Endothelial cell of umbilical vein (primary cell): ENCODE measurements around the gene ANGPTL3.

Experiments
- EZH2 ChIP-seq: IDR thresholded peaks from 2 replicates; pipeline ENCODE4 v1.6.1; 2012; ENCODE audit warnings: borderline replicate concordance, low read depth, mild to moderate bottlenecking, moderate library complexity, low read length, inconsistent platforms; ENCODE audit not compliant: severe bottlenecking
- POLR2A ChIP-seq: IDR thresholded peaks from 2 replicates; pipeline ENCODE4 v1.6.1; 2012; ENCODE audit warnings: low read depth, mild to moderate bottlenecking, control low read depth, low read length
- POLR2AphosphoS5 ChIP-seq: IDR thresholded peaks from 2 replicates; pipeline ENCODE4 v1.6.1; 2012; ENCODE audit warnings: low read depth, mild to moderate bottlenecking, control low read depth, low read length, moderate library complexity; ENCODE audit not compliant: insufficient read depth
- TF ChIP-seq, protein P1 (sequence below), 2 donors: IDR thresholded peaks; 1 replicate in 1 of 2; 2 replicates in 1 of 2; pipeline ENCODE4 v1.5.1; 2011; ENCODE audit warnings: low read length in 2 of 2, mild to moderate bottlenecking in 2 of 2, moderate library complexity in 2 of 2, control low read depth in 1 of 2, inconsistent platforms in 1 of 2, low read depth in 1 of 2; ENCODE audit not compliant: insufficient read depth in 1 of 2; ENCODE audit errors: extremely low read depth in 1 of 2

DNA sequence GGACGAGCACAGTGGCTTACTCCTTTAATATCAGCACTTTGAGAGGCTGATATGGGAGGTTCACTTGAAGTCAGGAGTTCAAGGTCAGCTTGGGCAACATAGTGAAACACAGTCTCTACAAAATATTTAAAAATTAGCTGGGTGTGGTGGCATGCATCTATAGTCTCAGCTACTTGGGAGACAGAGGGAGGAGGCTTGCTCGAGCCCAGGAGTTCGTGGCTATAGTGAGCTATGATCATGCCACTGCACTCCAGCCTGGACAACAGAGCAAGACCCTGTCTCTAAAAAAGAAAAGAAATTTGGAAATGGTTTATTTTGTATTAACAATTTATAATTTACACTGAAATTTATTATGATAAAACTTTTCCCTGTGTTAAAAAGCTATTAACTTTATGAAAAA lies 1.7 kb upstream of the ANGPTL3 start:
- TF ChIP-seq POLR2AphosphoS5 (no peak), POLR2A (no peak), EZH2 (no peak)
- TF ChIP-seq, protein P1, sequence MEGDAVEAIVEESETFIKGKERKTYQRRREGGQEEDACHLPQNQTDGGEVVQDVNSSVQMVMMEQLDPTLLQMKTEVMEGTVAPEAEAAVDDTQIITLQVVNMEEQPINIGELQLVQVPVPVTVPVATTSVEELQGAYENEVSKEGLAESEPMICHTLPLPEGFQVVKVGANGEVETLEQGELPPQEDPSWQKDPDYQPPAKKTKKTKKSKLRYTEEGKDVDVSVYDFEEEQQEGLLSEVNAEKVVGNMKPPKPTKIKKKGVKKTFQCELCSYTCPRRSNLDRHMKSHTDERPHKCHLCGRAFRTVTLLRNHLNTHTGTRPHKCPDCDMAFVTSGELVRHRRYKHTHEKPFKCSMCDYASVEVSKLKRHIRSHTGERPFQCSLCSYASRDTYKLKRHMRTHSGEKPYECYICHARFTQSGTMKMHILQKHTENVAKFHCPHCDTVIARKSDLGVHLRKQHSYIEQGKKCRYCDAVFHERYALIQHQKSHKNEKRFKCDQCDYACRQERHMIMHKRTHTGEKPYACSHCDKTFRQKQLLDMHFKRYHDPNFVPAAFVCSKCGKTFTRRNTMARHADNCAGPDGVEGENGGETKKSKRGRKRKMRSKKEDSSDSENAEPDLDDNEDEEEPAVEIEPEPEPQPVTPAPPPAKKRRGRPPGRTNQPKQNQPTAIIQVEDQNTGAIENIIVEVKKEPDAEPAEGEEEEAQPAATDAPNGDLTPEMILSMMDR (IDR thresholded peaks at IDR 0.05; ENCODE audit: extremely low read depth in 1 of 2, insufficient read depth in 1 of 2, low read depth in 1 of 2, low read length in 2 of 2): no peak
